ENCODE measurements around the gene OPN1MW.
"Not testable (repeated sequence)": the region's sequence is repeated elsewhere in the genome, so short reads cannot be mapped to it uniquely, and the experiment has no call there.

Gene OPN1MW

DNA sequence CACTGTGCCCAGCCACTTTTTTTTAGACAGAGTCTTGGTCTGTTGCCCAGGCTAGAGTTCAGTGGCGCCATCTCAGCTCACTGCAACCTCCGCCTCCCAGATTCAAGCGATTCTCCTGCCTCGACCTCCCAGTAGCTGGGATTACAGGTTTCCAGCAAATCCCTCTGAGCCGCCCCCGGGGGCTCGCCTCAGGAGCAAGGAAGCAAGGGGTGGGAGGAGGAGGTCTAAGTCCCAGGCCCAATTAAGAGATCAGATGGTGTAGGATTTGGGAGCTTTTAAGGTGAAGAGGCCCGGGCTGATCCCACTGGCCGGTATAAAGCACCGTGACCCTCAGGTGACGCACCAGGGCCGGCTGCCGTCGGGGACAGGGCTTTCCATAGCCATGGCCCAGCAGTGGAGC lies at the start of gene OPN1MW:
OPN1MW (plus strand) TSS at position 301 of the 400 bp plus-strand sequence; CDS start at position 383, 82 bp downstream.
- DNase-seq (ENCODE audit: low spot score); in situ Hi-C loops (cut with MboI; ENCODE audit: low pct_unique_long_range_greater_than_20kb, low sequenced_read_pairs, unreplicated experiment): not testable (repeated sequence)

- TF ChIP-seq, protein P1, sequence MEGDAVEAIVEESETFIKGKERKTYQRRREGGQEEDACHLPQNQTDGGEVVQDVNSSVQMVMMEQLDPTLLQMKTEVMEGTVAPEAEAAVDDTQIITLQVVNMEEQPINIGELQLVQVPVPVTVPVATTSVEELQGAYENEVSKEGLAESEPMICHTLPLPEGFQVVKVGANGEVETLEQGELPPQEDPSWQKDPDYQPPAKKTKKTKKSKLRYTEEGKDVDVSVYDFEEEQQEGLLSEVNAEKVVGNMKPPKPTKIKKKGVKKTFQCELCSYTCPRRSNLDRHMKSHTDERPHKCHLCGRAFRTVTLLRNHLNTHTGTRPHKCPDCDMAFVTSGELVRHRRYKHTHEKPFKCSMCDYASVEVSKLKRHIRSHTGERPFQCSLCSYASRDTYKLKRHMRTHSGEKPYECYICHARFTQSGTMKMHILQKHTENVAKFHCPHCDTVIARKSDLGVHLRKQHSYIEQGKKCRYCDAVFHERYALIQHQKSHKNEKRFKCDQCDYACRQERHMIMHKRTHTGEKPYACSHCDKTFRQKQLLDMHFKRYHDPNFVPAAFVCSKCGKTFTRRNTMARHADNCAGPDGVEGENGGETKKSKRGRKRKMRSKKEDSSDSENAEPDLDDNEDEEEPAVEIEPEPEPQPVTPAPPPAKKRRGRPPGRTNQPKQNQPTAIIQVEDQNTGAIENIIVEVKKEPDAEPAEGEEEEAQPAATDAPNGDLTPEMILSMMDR (IDR thresholded peaks at IDR 0.05; ENCODE audit: extremely low read depth, insufficient read depth, missing control alignments), result no peak
- no peak for DNase-seq (ENCODE audit: low spot score)
- in situ Hi-C loops (cut with MboI; ENCODE audit: low pct_unique_long_range_greater_than_20kb, low sequenced_read_pairs, unreplicated experiment), result no loop called here
Observed at GRCh38 chrX:154135458-154136229, 46.8 kb upstream of the OPN1MW start.

DNA sequence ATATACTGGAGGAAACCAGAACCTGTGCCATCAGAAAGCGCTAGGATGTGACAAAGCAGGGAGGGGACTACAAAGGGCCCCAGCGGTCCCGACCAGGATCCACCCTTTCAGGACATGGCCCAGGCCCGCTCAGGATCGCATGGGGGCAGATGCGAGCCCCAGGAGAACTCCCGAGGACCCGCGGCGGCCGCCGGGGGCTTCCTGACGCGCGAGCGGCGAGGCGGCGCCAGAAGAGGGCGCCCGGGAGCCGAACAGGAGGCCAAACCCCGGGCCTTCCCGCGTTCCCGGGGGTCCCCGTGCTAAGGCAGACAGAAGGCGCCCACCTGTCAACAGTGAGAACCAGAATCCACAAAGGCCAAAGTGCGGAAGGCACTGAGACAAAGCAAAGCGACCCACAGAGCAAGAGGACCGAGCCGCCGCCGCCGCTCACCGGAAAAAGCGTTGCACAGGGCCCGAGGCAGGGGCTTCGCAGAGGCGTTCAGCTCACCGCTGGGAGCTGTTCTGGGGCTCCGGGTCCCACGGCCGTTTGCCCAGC lies 45.7 kb upstream of the OPN1MW start:
- in situ Hi-C loops (cut with MboI; ENCODE audit: low pct_unique_long_range_greater_than_20kb, low sequenced_read_pairs, unreplicated experiment), result no loop called here
- TF ChIP-seq, protein P1 (IDR thresholded peaks at IDR 0.05; ENCODE audit: extremely low read depth, insufficient read depth, missing control alignments), result peak; percentile 71
- DNase-seq (ENCODE audit: low spot score), result peak; percentile 75

- no peak for DNase-seq (ENCODE audit: low spot score)
- TF ChIP-seq, protein P1 (IDR thresholded peaks at IDR 0.05; ENCODE audit: extremely low read depth, insufficient read depth, missing control alignments), result no peak
- in situ Hi-C loops (cut with MboI; ENCODE audit: low pct_unique_long_range_greater_than_20kb, low sequenced_read_pairs, unreplicated experiment), result no loop called here
Observed at GRCh38 chrX:154138857-154139256, 43.5 kb upstream of the OPN1MW start.

GRCh38 chrX:154140206-154140605 lies 42.2 kb upstream of the OPN1MW start:
- TF ChIP-seq, protein P1 (IDR thresholded peaks at IDR 0.05; ENCODE audit: extremely low read depth, insufficient read depth, missing control alignments), result no peak
- DNase-seq (ENCODE audit: low spot score), result no peak
- in situ Hi-C loops (cut with MboI; ENCODE audit: low pct_unique_long_range_greater_than_20kb, low sequenced_read_pairs, unreplicated experiment), result no loop called here

- DNase-seq (ENCODE audit: low spot score), result no peak
- TF ChIP-seq, protein P1 (IDR thresholded peaks at IDR 0.05; ENCODE audit: extremely low read depth, insufficient read depth, missing control alignments), result no peak
- in situ Hi-C loops (cut with MboI; ENCODE audit: low pct_unique_long_range_greater_than_20kb, low sequenced_read_pairs, unreplicated experiment), result no loop called here
Observed at GRCh38 chrX:154140742-154141141, 41.7 kb upstream of the OPN1MW start.

- TF ChIP-seq, protein P1 (IDR thresholded peaks at IDR 0.05; ENCODE audit: extremely low read depth, insufficient read depth, missing control alignments), result no peak
- no peak for DNase-seq (ENCODE audit: low spot score)
- in situ Hi-C loops (cut with MboI; ENCODE audit: low pct_unique_long_range_greater_than_20kb, low sequenced_read_pairs, unreplicated experiment), result no loop called here
Observed at GRCh38 chrX:154142386-154142785, 40.0 kb upstream of the OPN1MW start.
